Mesothelial cell of epicardium (in vitro differentiated cells): Measurements from ENCODE around the gene TLCD3B. TPM values are rescaled to one million over a fixed set of nuclear protein-coding genes. Genes with fewer than 3 reads are reported as not detected.

Experiments
- DNase-seq, 2 experiments: peaks; one replicate each; pipeline ENCODE4 v3.0.0; 2021; ENCODE audit warnings: low spot score in 2 of 2; ENCODE audit not compliant: unreplicated experiment in 2 of 2
- H3K27ac Mint-ChIP-seq: 2 replicates; pipeline ENCODE4 v1.8.0; 2021; ENCODE audit warnings: mixed read lengths
- H3K27me3 Mint-ChIP-seq: 2 replicates; pipeline ENCODE4 v1.8.0; 2021; ENCODE audit warnings: low read depth, mixed read lengths
- H3K36me3 Mint-ChIP-seq: 2 replicates; pipeline ENCODE4 v1.8.0; 2021; ENCODE audit warnings: mixed read lengths
- H3K4me1 Mint-ChIP-seq: 2 replicates; pipeline ENCODE4 v1.8.0; 2021; ENCODE audit warnings: mixed read lengths
- H3K4me3 Mint-ChIP-seq: 2 replicates; pipeline ENCODE4 v1.8.0; 2021; ENCODE audit warnings: mild to moderate bottlenecking, moderate library complexity, mixed read lengths
- H3K9me3 Mint-ChIP-seq: 2 replicates; pipeline ENCODE4 v1.8.0; 2021; ENCODE audit warnings: mixed read lengths
- CTCF ChIP-seq: fragments of 200-600 bp; sonication (generic); IDR thresholded peaks from one replicate; pipeline ENCODE4 v1.5.0; 2021; ENCODE audit warnings: antibody characterized with exemption; ENCODE audit not compliant: unreplicated experiment
- total RNA-seq: library from RNA; stranded (reverse); gene quantifications from 3 replicates; pipeline ENCODE4 v1.2.1, GENCODE V29; 2021

Gene TLCD3B
- total RNA-seq, 1 donor from 2014 or later: 0.72 TPM

GRCh38 chr16:29978564-29979270, 52.4 kb downstream of the TLCD3B start:
- no peak for DNase-seq
- H3K4me1 Mint-ChIP-seq: peaks cover 29% of the 10 kb centered on the region
- H3K27me3 Mint-ChIP-seq: no peaks in the 10 kb centered on the region
- H3K36me3 Mint-ChIP-seq: peaks cover 33% of the 10 kb centered on the region
- no peak overlapping the region for H3K27ac Mint-ChIP-seq
- no peak for TF ChIP-seq CTCF
- H3K4me3 Mint-ChIP-seq: no peak overlapping the region
- no peaks in the 10 kb centered on the region for H3K9me3 Mint-ChIP-seq

- H3K27me3 Mint-ChIP-seq: no peaks in the 10 kb centered on the region
- H3K4me1 Mint-ChIP-seq: peaks cover 29% of the 10 kb centered on the region
- TF ChIP-seq CTCF: no peak
- no peak overlapping the region for H3K27ac Mint-ChIP-seq
- H3K4me3 Mint-ChIP-seq: no peak overlapping the region
- DNase-seq: no peak
- H3K9me3 Mint-ChIP-seq: peaks cover 3% of the 10 kb centered on the region
- peaks cover 34% of the 10 kb centered on the region for H3K36me3 Mint-ChIP-seq
These were observed 53.0 kb downstream of the TLCD3B start for GRCh38 chr16:29978081-29978480.

GRCh38 chr16:29977063-29977825, 53.8 kb downstream of the TLCD3B start:
- Mint-ChIP-seq H3K36me3 (peaks cover 33% of the 10 kb centered on the region), H3K4me1 (peaks cover 29% of the 10 kb centered on the region), H3K4me3 (no peak overlapping the region), H3K9me3 (peaks cover 4% of the 10 kb centered on the region), H3K27ac (peak overlapping the region; percentile 61), H3K27me3 (no peaks in the 10 kb centered on the region)
- no peak for DNase-seq
- no peak for TF ChIP-seq CTCF

GRCh38 chr16:29975811-29976511, 55.1 kb downstream of the TLCD3B start:
- Mint-ChIP-seq H3K9me3 (peaks cover 4% of the 10 kb centered on the region), H3K27ac (peak overlapping the region; percentile 9), H3K4me1 (peaks cover 29% of the 10 kb centered on the region), H3K27me3 (no peaks in the 10 kb centered on the region), H3K36me3 (peaks cover 39% of the 10 kb centered on the region), H3K4me3 (peak overlapping the region; percentile 95)
- DNase-seq: no peak
- no peak for TF ChIP-seq CTCF

GRCh38 chr16:29975134-29975538, 55.9 kb downstream of the TLCD3B start:
- no peaks in the 10 kb centered on the region for H3K27me3 Mint-ChIP-seq
- no peak for DNase-seq
- peak overlapping the region; percentile 95 for H3K4me3 Mint-ChIP-seq
- H3K27ac Mint-ChIP-seq: peak overlapping the region; percentile 9
- peaks cover 35% of the 10 kb centered on the region for H3K36me3 Mint-ChIP-seq
- peaks cover 4% of the 10 kb centered on the region for H3K9me3 Mint-ChIP-seq
- no peak for TF ChIP-seq CTCF
- H3K4me1 Mint-ChIP-seq: peaks cover 29% of the 10 kb centered on the region

Other genes with a start within 250 kb of the TLCD3B start
- 72.6 to 78.3 TPM (median 76.9 TPM) in 3 replicates for gene KIF22, start 240.5 kb downstream of the TLCD3B start, total RNA-seq
- gene MAZ, start 224.7 kb downstream of the TLCD3B start, total RNA-seq: 345 to 360 TPM (median 349 TPM) in 3 replicates
- 24.6 to 25.5 TPM (median 24.7 TPM) in 3 replicates for gene PRRT2, start 219.1 kb downstream of the TLCD3B start, total RNA-seq
- gene PAGR1, start 215.1 kb downstream of the TLCD3B start, total RNA-seq: 42.3 to 43.8 TPM (median 43.2 TPM) in 3 replicates
- 13.1 to 14.4 TPM (median 13.1 TPM) in 3 replicates for gene MVP, start 210.8 kb downstream of the TLCD3B start, total RNA-seq
- 49.7 to 51.7 TPM (median 49.7 TPM) in 3 replicates for gene CDIPT, start 168.0 kb downstream of the TLCD3B start, total RNA-seq
- gene SEZ6L2, start 131.7 kb downstream of the TLCD3B start, total RNA-seq: 28.8 to 30.4 TPM (median 29.1 TPM) in 3 replicates
- gene ASPHD1, start 130.8 kb downstream of the TLCD3B start, total RNA-seq: 13.6 to 14.6 TPM (median 14.2 TPM) in 3 replicates
- 26.4 to 30.6 TPM (median 30.5 TPM) in 3 replicates for gene KCTD13, start 105.0 kb downstream of the TLCD3B start, total RNA-seq
- gene TMEM219, start 69.2 kb downstream of the TLCD3B start, total RNA-seq: 85.9 to 93.0 TPM (median 87.5 TPM) in 3 replicates
- gene TAOK2, start 57.4 kb downstream of the TLCD3B start, total RNA-seq: 47.3 to 51.3 TPM (median 48.3 TPM) in 3 replicates
- 8.6 to 10.9 TPM (median 9.7 TPM) in 3 replicates for gene HIRIP3, start 35.7 kb downstream of the TLCD3B start, total RNA-seq
- 60.2 to 62.9 TPM (median 62.0 TPM) in 3 replicates for gene INO80E, start 35.0 kb downstream of the TLCD3B start, total RNA-seq
- 5.3 to 6.4 TPM (median 5.7 TPM) in 3 replicates for gene DOC2A, start 20.2 kb downstream of the TLCD3B start, total RNA-seq
- gene C16orf92, start 8.1 kb downstream of the TLCD3B start, total RNA-seq: not detected in 3 replicates
- 613 to 624 TPM (median 618 TPM) in 3 replicates for gene ALDOA, start 34.5 kb upstream of the TLCD3B start, total RNA-seq
- 102 to 107 TPM (median 105 TPM) in 3 replicates for gene PPP4C, start 44.7 kb upstream of the TLCD3B start, total RNA-seq
- gene TBX6, start 60.7 kb upstream of the TLCD3B start, total RNA-seq: 2.3 to 2.7 TPM (median 2.4 TPM) in 3 replicates
- 34.5 to 45.0 TPM (median 36.9 TPM) in 3 replicates for gene YPEL3, start 64.9 kb upstream of the TLCD3B start, total RNA-seq
- 10.7 to 11.1 TPM (median 10.8 TPM) in 3 replicates for gene GDPD3, start 82.3 kb upstream of the TLCD3B start, total RNA-seq
- 58.7 to 61.2 TPM (median 61.0 TPM) in 3 replicates for gene MAPK3, start 91.9 kb upstream of the TLCD3B start, total RNA-seq
- gene CORO1A, start 152.3 kb upstream of the TLCD3B start, total RNA-seq: 7.0 to 8.9 TPM (median 7.0 TPM) in 3 replicates
- 56.7 to 64.5 TPM (median 58.1 TPM) in 3 replicates for gene BOLA2B, start 162.4 kb upstream of the TLCD3B start, total RNA-seq
- gene SLX1A, start 162.6 kb upstream of the TLCD3B start, total RNA-seq: 28.2 to 39.6 TPM (median 30.3 TPM) in 3 replicates
- gene SULT1A3, start 168.0 kb upstream of the TLCD3B start, total RNA-seq: 27.4 to 31.2 TPM (median 27.6 TPM) in 3 replicates
- 34.8 to 38.6 TPM (median 37.1 TPM) in 3 replicates for gene NPIPB13, start 217.2 kb upstream of the TLCD3B start, total RNA-seq